Measurements from ENCODE around the gene ATP6V1E1. TPM values are rescaled to one million over a fixed set of nuclear protein-coding genes. Genes with fewer than 3 reads are reported as not detected.

ATP6V1E1 gene
- total RNA-seq, 1 experiment from 2014 or later: 121 TPM

DNA sequence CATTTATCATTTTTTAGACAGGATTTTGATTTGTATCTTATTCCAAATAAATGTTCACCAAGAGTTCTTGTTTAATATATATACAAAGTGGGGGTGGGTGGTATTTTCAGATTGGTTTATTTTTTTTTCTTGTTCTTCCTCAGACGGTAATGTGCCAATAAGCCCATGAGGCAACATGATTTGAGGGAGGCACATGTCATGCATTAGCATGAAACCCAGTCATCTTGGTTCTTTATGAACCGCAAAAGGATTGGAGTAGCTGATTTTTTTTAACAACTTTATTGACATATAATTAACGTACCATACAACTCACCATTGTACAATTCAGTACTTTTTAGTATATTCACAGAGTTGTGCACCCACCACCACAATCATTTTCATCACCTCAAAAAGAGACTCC is 12.7 kb upstream of the ATP6V1E1 start:
- intact Hi-C loops (cut with micrococcal nuclease; ENCODE audit: unreplicated experiment): loop anchor here (5.0 to 10.0 kb wide), 2 partner anchors 66 kb away; no protein-coding TSS in a partner anchor
- Histone ChIP-seq H3K9me3 (ENCODE audit: low read depth, low read length, poor library complexity, severe bottlenecking) (no peaks in the 10 kb centered on the region), H3K4me1 (ENCODE audit: insufficient read depth, low read length, poor library complexity, severe bottlenecking) (peaks cover 15% of the 10 kb centered on the region), H3K36me3 (ENCODE audit: insufficient read depth, low read length, poor library complexity, severe bottlenecking) (no peaks in the 10 kb centered on the region), H3K27ac (ENCODE audit: low read depth, low read length, poor library complexity, severe bottlenecking) (no peak overlapping the region), H3K4me3 (ENCODE audit: low read depth, low read length, poor library complexity, severe bottlenecking) (no peak overlapping the region), H3K27me3 (replicated peaks; ENCODE audit: insufficient read depth, low read depth, low read length, poor library complexity) (no peaks in the 10 kb centered on the region)
- no peak for DNase-seq (ENCODE audit: low spot score)
- ChIA-PET POLR2A (ENCODE audit: low non-redundant PET) (interaction anchor here (0.6 kb wide), 1 partner anchor 143 kb away, joined by 8 read pairs; no protein-coding TSS in a partner anchor), CTCF (no interaction called here)
- no peak for TF ChIP-seq EZH2 (IDR thresholded peaks at IDR 0.05; ENCODE audit: borderline replicate concordance, low read depth, low read length, poor library complexity, severe bottlenecking)
- TF ChIP-seq, protein P1, sequence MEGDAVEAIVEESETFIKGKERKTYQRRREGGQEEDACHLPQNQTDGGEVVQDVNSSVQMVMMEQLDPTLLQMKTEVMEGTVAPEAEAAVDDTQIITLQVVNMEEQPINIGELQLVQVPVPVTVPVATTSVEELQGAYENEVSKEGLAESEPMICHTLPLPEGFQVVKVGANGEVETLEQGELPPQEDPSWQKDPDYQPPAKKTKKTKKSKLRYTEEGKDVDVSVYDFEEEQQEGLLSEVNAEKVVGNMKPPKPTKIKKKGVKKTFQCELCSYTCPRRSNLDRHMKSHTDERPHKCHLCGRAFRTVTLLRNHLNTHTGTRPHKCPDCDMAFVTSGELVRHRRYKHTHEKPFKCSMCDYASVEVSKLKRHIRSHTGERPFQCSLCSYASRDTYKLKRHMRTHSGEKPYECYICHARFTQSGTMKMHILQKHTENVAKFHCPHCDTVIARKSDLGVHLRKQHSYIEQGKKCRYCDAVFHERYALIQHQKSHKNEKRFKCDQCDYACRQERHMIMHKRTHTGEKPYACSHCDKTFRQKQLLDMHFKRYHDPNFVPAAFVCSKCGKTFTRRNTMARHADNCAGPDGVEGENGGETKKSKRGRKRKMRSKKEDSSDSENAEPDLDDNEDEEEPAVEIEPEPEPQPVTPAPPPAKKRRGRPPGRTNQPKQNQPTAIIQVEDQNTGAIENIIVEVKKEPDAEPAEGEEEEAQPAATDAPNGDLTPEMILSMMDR (conservative IDR thresholded peaks at IDR 0.05; ENCODE audit: low read depth, low read length): no peak
- no TSS peak for BruUV-seq (replicated peaks)

DNA sequence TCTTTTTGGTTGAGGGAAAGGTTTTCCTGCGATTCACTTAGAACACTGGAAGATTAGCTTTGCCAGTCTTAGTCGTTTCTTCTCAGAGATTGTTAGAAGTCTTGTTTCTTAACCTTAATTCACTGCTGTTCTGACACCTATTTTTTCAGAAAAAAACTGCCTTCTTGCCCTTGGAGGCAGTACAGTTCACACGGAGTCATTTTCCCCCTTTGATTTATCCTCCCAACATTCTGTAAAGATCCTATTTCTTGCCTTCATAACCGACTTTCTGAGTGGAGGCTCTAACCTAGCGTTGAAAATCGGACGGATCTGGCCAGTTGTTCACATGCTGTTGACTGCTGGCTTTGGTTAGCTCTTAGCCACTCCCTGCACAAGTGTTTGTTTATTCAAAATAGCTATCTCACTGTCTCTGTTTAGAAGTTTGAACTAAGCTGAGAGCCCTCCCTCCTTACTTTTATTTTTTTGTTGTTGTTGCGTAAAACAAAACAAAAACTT is 10.7 kb upstream of the ATP6V1E1 start:
- H3K36me3 ChIP-seq (ENCODE audit: insufficient read depth, low read length, poor library complexity, severe bottlenecking): no peaks in the 10 kb centered on the region
- CTCF ChIA-PET: interaction anchor here (0.5 to 0.6 kb wide), 2 partner anchors 11 to 41 kb away, joined by 5 to 16 read pairs; no protein-coding TSS in a partner anchor
- peak overlapping the region; percentile 98 for H3K27ac ChIP-seq (ENCODE audit: low read depth, low read length, poor library complexity, severe bottlenecking)

DNA sequence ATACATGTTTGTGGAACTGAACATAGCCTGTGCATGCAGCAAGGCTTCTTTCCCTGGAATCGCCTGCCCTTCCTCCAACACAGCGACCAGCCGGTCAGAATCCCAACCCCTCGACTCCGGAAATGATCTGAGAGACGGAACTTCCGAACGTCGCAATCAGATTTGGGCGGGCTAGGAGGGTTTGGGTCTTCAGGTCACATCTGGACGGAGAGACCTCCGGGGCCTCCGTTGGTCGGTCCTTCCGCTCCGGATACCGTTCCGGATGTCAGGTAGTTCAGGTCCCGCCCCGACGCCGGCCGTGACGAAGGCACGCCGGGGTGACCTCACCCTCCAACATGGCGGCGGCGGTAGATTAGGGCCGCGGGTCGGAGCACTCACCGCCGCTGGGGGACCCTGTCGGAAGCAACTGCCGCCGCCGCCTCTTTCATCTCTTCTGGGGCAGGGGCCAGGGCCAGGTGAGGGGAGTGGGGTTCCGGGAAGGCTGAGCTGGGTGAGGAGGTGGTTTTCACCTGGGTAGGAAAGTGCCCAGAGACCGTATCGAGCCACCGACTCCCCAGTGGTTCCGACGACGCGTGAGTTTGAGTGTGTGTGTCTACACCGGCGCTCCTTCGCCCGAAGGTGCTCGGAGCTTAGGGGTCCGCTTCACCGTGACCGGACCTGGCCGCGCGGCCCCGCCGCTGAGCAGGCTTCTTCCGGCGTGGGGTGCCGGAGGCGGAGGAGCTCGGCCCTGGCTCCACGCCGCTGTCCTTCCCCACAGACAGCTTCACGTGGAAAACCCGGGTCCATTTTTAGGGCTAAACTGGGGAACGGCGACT is 10.1 kb upstream of the ATP6V1E1 start, which contains the start of gene BCL2L13:
Gene BCL2L13, plus strand, starts transcription at position 326 of the 815 bp plus-strand sequence. CDS start 16,955 bp downstream, outside the sequence.
- peaks cover 15% of the 10 kb centered on the region for H3K4me1 ChIP-seq (ENCODE audit: insufficient read depth, low read length, poor library complexity, severe bottlenecking)
- intact Hi-C loops (cut with micrococcal nuclease; ENCODE audit: unreplicated experiment): no loop called here
- no peaks in the 10 kb centered on the region for H3K36me3 ChIP-seq (ENCODE audit: insufficient read depth, low read length, poor library complexity, severe bottlenecking)
- ChIA-PET CTCF (no interaction called here), POLR2A (ENCODE audit: low non-redundant PET) (no interaction called here)
- TSS peak; percentile 66 for BruUV-seq (replicated peaks)
- H3K4me3 ChIP-seq (ENCODE audit: low read depth, low read length, poor library complexity, severe bottlenecking): peak within 1 kb of the TSS; percentile 88
- peak; percentile 91 for DNase-seq (ENCODE audit: low spot score)
- H3K27me3 ChIP-seq (replicated peaks; ENCODE audit: insufficient read depth, low read depth, low read length, poor library complexity): no peaks in the 10 kb centered on the region
- no peak for TF ChIP-seq EZH2 (IDR thresholded peaks at IDR 0.05; ENCODE audit: borderline replicate concordance, low read depth, low read length, poor library complexity, severe bottlenecking)
- TF ChIP-seq, protein P1 (conservative IDR thresholded peaks at IDR 0.05; ENCODE audit: low read depth, low read length): 0 out of 2 replicates have a peak, but pooled peaks have one; percentile 6
- H3K9me3 ChIP-seq (ENCODE audit: low read depth, low read length, poor library complexity, severe bottlenecking): no peaks in the 10 kb centered on the region
- H3K27ac ChIP-seq (ENCODE audit: low read depth, low read length, poor library complexity, severe bottlenecking): peak within 1 kb of the TSS; percentile 98

More for the DNA sequence above, 10.7 kb upstream of the ATP6V1E1 start:
- Histone ChIP-seq H3K9me3 (ENCODE audit: low read depth, low read length, poor library complexity, severe bottlenecking) (no peaks in the 10 kb centered on the region), H3K27me3 (replicated peaks; ENCODE audit: insufficient read depth, low read depth, low read length, poor library complexity) (no peaks in the 10 kb centered on the region), H3K4me3 (ENCODE audit: low read depth, low read length, poor library complexity, severe bottlenecking) (peak overlapping the region; percentile 88), H3K4me1 (ENCODE audit: insufficient read depth, low read length, poor library complexity, severe bottlenecking) (peaks cover 15% of the 10 kb centered on the region)
- BruUV-seq (replicated peaks): no TSS peak
- TF ChIP-seq, protein P1 (conservative IDR thresholded peaks at IDR 0.05; ENCODE audit: low read depth, low read length): no peak
- no peak for TF ChIP-seq EZH2 (IDR thresholded peaks at IDR 0.05; ENCODE audit: borderline replicate concordance, low read depth, low read length, poor library complexity, severe bottlenecking)
- intact Hi-C loops (cut with micrococcal nuclease; ENCODE audit: unreplicated experiment): no loop called here
- peak; percentile 43 for DNase-seq (ENCODE audit: low spot score)
- POLR2A ChIA-PET (ENCODE audit: low non-redundant PET): no interaction called here
